ENCODE measurements around the gene GHRHR.

The GHRHR gene

GRCh38 chr7:31004393-31004792 lies 40.6 kb downstream of the GHRHR start:
- Mint-ChIP-seq H3K27ac (no peak overlapping the region), H3K9me3 (no peaks in the 10 kb centered on the region), H3K36me3 (no peaks in the 10 kb centered on the region), H3K27me3 (peaks cover 14% of the 10 kb centered on the region in 2 donors), H3K4me3 (no peak overlapping the region), H3K4me1 (no peaks in the 10 kb centered on the region)
- ATAC-seq (replicated peaks) (no peak), DNase-seq (no peak)

- H3K36me3 Mint-ChIP-seq, result no peaks in the 10 kb centered on the region
- no peaks in the 10 kb centered on the region for H3K4me1 Mint-ChIP-seq
- peaks cover 6 to 16% of the 10 kb centered on the region in 2 donors for H3K27me3 Mint-ChIP-seq
- no peak for DNase-seq
- no peak for ATAC-seq (replicated peaks)
- H3K9me3 Mint-ChIP-seq, result peaks cover 1 to 7% of the 10 kb centered on the region in 2 donors
- no peak overlapping the region for H3K4me3 Mint-ChIP-seq
- no peak overlapping the region for H3K27ac Mint-ChIP-seq
Observed at GRCh38 chr7:31006857-31007256, 43.1 kb downstream of the GHRHR start.

GRCh38 chr7:31007634-31008033 lies 43.9 kb downstream of the GHRHR start:
- no peak overlapping the region for H3K4me3 Mint-ChIP-seq
- peaks cover 6 to 16% of the 10 kb centered on the region in 2 donors for H3K27me3 Mint-ChIP-seq
- no peak for ATAC-seq (replicated peaks)
- no peaks in the 10 kb centered on the region for H3K36me3 Mint-ChIP-seq
- H3K4me1 Mint-ChIP-seq, result no peaks in the 10 kb centered on the region
- no peak overlapping the region for H3K27ac Mint-ChIP-seq
- H3K9me3 Mint-ChIP-seq, result peaks cover 1 to 7% of the 10 kb centered on the region in 2 donors
- DNase-seq, result no peak

GRCh38 chr7:31014826-31015225 lies 51.1 kb downstream of the GHRHR start:
- no peak overlapping the region for H3K4me3 Mint-ChIP-seq
- ATAC-seq (replicated peaks) (no peak), DNase-seq (no peak)
- peaks cover 1 to 7% of the 10 kb centered on the region in 2 donors for H3K9me3 Mint-ChIP-seq
- no peaks in the 10 kb centered on the region for H3K4me1 Mint-ChIP-seq
- H3K36me3 Mint-ChIP-seq, result no peaks in the 10 kb centered on the region
- H3K27me3 Mint-ChIP-seq, result peaks cover 18 to 31% of the 10 kb centered on the region in 2 donors
- H3K27ac Mint-ChIP-seq, result no peak overlapping the region

GRCh38 chr7:31017032-31017675 lies 53.4 kb downstream of the GHRHR start:
- Mint-ChIP-seq H3K36me3 (no peaks in the 10 kb centered on the region), H3K27ac (no peak overlapping the region), H3K4me1 (no peaks in the 10 kb centered on the region), H3K27me3 (peaks cover 18 to 25% of the 10 kb centered on the region in 2 donors), H3K9me3 (no peaks in the 10 kb centered on the region), H3K4me3 (no peak overlapping the region)
- ATAC-seq (replicated peaks) (no peak), DNase-seq (no peak)

GRCh38 chr7:31017721-31018120 lies 54.0 kb downstream of the GHRHR start:
- no peak overlapping the region for H3K4me3 Mint-ChIP-seq
- no peaks in the 10 kb centered on the region for H3K36me3 Mint-ChIP-seq
- H3K9me3 Mint-ChIP-seq, result no peaks in the 10 kb centered on the region
- no peaks in the 10 kb centered on the region for H3K4me1 Mint-ChIP-seq
- no peak for ATAC-seq (replicated peaks)
- H3K27ac Mint-ChIP-seq, result no peak overlapping the region
- peaks cover 18 to 25% of the 10 kb centered on the region in 2 donors for H3K27me3 Mint-ChIP-seq
- no peak for DNase-seq

GRCh38 chr7:31019509-31019908 lies 55.8 kb downstream of the GHRHR start:
- DNase-seq, result no peak
- ATAC-seq (replicated peaks), result no peak
- no peaks in the 10 kb centered on the region for H3K36me3 Mint-ChIP-seq
- no peaks in the 10 kb centered on the region for H3K9me3 Mint-ChIP-seq
- H3K4me1 Mint-ChIP-seq, result no peaks in the 10 kb centered on the region
- no peak overlapping the region for H3K4me3 Mint-ChIP-seq
- peaks cover 6 to 14% of the 10 kb centered on the region in 2 donors for H3K27me3 Mint-ChIP-seq
- H3K27ac Mint-ChIP-seq, result no peak overlapping the region

- Mint-ChIP-seq H3K4me3 (no peak overlapping the region), H3K27me3 (peaks cover 6 to 12% of the 10 kb centered on the region in 2 donors), H3K4me1 (no peaks in the 10 kb centered on the region), H3K27ac (no peak overlapping the region), H3K9me3 (no peaks in the 10 kb centered on the region), H3K36me3 (no peaks in the 10 kb centered on the region)
- no peak for DNase-seq
- no peak for ATAC-seq (replicated peaks)
Observed at GRCh38 chr7:31020161-31020560, 56.4 kb downstream of the GHRHR start.

GRCh38 chr7:31020652-31021051 lies 56.9 kb downstream of the GHRHR start:
- no peak for DNase-seq
- Mint-ChIP-seq H3K9me3 (no peaks in the 10 kb centered on the region), H3K36me3 (no peaks in the 10 kb centered on the region), H3K4me1 (no peaks in the 10 kb centered on the region), H3K27ac (no peak overlapping the region), H3K4me3 (no peak overlapping the region), H3K27me3 (peaks cover 5 to 9% of the 10 kb centered on the region in 2 donors)
- no peak for ATAC-seq (replicated peaks)

GRCh38 chr7:31022117-31022516 lies 58.4 kb downstream of the GHRHR start:
- Mint-ChIP-seq H3K27me3 (peaks cover 4 to 12% of the 10 kb centered on the region in 2 donors), H3K27ac (no peak overlapping the region), H3K36me3 (no peaks in the 10 kb centered on the region), H3K4me3 (no peak overlapping the region), H3K4me1 (peaks cover 0 to 1% of the 10 kb centered on the region in 2 donors), H3K9me3 (no peaks in the 10 kb centered on the region)
- DNase-seq (no peak), ATAC-seq (replicated peaks) (no peak)

- H3K4me1 Mint-ChIP-seq, result peaks cover 0 to 1% of the 10 kb centered on the region in 2 donors
- no peak overlapping the region for H3K27ac Mint-ChIP-seq
Observed at GRCh38 chr7:31022726-31023125, 59.0 kb downstream of the GHRHR start.

GRCh38 chr7:31023877-31024276 lies 60.1 kb downstream of the GHRHR start:
- ATAC-seq (replicated peaks) (no peak), DNase-seq (no peak)
- Mint-ChIP-seq H3K27ac (no peak overlapping the region), H3K4me3 (no peak overlapping the region), H3K9me3 (no peaks in the 10 kb centered on the region), H3K27me3 (peaks cover 4 to 12% of the 10 kb centered on the region in 2 donors), H3K4me1 (peaks cover 0 to 1% of the 10 kb centered on the region in 2 donors), H3K36me3 (no peaks in the 10 kb centered on the region)

More at GRCh38 chr7:31022726-31023125, 59.0 kb downstream of the GHRHR start:
- Mint-ChIP-seq H3K9me3 (no peaks in the 10 kb centered on the region), H3K36me3 (no peaks in the 10 kb centered on the region), H3K27me3 (peaks cover 4 to 12% of the 10 kb centered on the region in 2 donors), H3K4me3 (no peak overlapping the region)
- ATAC-seq (replicated peaks), result no peak
- no peak for DNase-seq

- DNase-seq (no peak), ATAC-seq (replicated peaks) (no peak)
- peaks cover 0 to 1% of the 10 kb centered on the region in 2 donors for H3K4me1 Mint-ChIP-seq
- no peak overlapping the region for H3K27ac Mint-ChIP-seq
- peaks cover 4 to 20% of the 10 kb centered on the region in 2 donors for H3K27me3 Mint-ChIP-seq
- H3K36me3 Mint-ChIP-seq, result no peaks in the 10 kb centered on the region
- H3K9me3 Mint-ChIP-seq, result no peaks in the 10 kb centered on the region
- H3K4me3 Mint-ChIP-seq, result no peak overlapping the region
Observed at GRCh38 chr7:31027161-31027965, 63.6 kb downstream of the GHRHR start.

GRCh38 chr7:31028006-31028405 lies 64.3 kb downstream of the GHRHR start:
- Mint-ChIP-seq H3K9me3 (no peaks in the 10 kb centered on the region), H3K27ac (no peak overlapping the region), H3K4me1 (peaks cover 0 to 1% of the 10 kb centered on the region in 2 donors), H3K4me3 (no peak overlapping the region), H3K27me3 (peaks cover 4 to 20% of the 10 kb centered on the region in 2 donors), H3K36me3 (no peaks in the 10 kb centered on the region)
- DNase-seq (no peak), ATAC-seq (replicated peaks) (no peak)

Measured in stimulated activated naive B cell treated with anti-CD40 and anti-IgM and Interleukin-4, amounts not matched to agents 10 μg/mL and 1 μg/mL and 100 μg/mL, for 72 hours (primary cell).